HL-60 (cell line): ENCODE measurements around the gene MFRP.

Experiments used
- DNase-seq, 2 experiments: peaks; one replicate each; pipeline ENCODE4 v3.0.0-alpha.2; 2010 to 2020; ENCODE audit warnings: low read depth in 1 of 2, low spot score in 1 of 2
- H3K27ac ChIP-seq: fragments of 250-450 bp; sonication (Bioruptor Pico); replicated peaks from 2 replicates; pipeline ENCODE4 v1.5.1; 2020; ENCODE audit warnings: mild to moderate bottlenecking, moderate library complexity
- H3K27me3 ChIP-seq: fragments of 250-450 bp; sonication (Bioruptor Pico); 2 replicates; pipeline ENCODE4 v1.5.1; 2021; ENCODE audit warnings: mild to moderate bottlenecking, moderate library complexity; ENCODE audit not compliant: insufficient read depth, poor library complexity, severe bottlenecking
- H3K4me3 ChIP-seq: replicated peaks from 2 replicates; pipeline ENCODE4 v1.5.1; 2011; ENCODE audit warnings: mild to moderate bottlenecking, control low read depth, low read length; ENCODE audit not compliant: insufficient read depth
- CTCF ChIP-seq: IDR thresholded peaks from one replicate; pipeline ENCODE4 v1.5.1; 2011; ENCODE audit warnings: low read length, control low read depth, inconsistent platforms; ENCODE audit not compliant: insufficient read depth
- GABPA ChIP-seq: IDR thresholded peaks from 2 replicates; pipeline ENCODE4 v1.6.1; 2012; ENCODE audit warnings: low read depth
- POLR2AphosphoS5 ChIP-seq: IDR thresholded peaks from 2 replicates; pipeline ENCODE4 v1.6.1; 2012; ENCODE audit warnings: low read depth
- REST ChIP-seq: IDR thresholded peaks from 2 replicates; pipeline ENCODE4 v1.6.1; 2012; ENCODE audit warnings: low read depth; ENCODE audit not compliant: insufficient replicate concordance
- SPI1 ChIP-seq: IDR thresholded peaks from 2 replicates; pipeline ENCODE4 v1.6.1; 2012; ENCODE audit warnings: low read depth, mild to moderate bottlenecking, borderline replicate concordance

The MFRP gene

GRCh38 chr11:119363851-119364590 lies 17.5 kb upstream of the MFRP start:
- H3K4me3 ChIP-seq: peak overlapping the region; percentile 31
- no peak overlapping the region for H3K27ac ChIP-seq
- peaks cover 12% of the 10 kb centered on the region for H3K27me3 ChIP-seq
- no peak for DNase-seq
- no peak for TF ChIP-seq GABPA
- TF ChIP-seq POLR2AphosphoS5: no peak
- no peak for TF ChIP-seq SPI1
- TF ChIP-seq REST: no peak
- no peak for TF ChIP-seq CTCF

GRCh38 chr11:119363081-119363850 lies 16.8 kb upstream of the MFRP start:
- Histone ChIP-seq H3K27ac (no peak overlapping the region), H3K27me3 (peaks cover 12% of the 10 kb centered on the region), H3K4me3 (peak overlapping the region; percentile 31)
- TF ChIP-seq SPI1: no peak
- TF ChIP-seq POLR2AphosphoS5: no peak
- TF ChIP-seq REST: no peak
- TF ChIP-seq GABPA: no peak
- no peak for TF ChIP-seq CTCF
- no peak for DNase-seq

- DNase-seq: no peak
- Histone ChIP-seq H3K27me3 (peaks cover 12% of the 10 kb centered on the region), H3K4me3 (no peak overlapping the region), H3K27ac (no peak overlapping the region)
- no peak for TF ChIP-seq GABPA
- TF ChIP-seq REST: no peak
- TF ChIP-seq CTCF: no peak
- no peak for TF ChIP-seq POLR2AphosphoS5
- TF ChIP-seq SPI1: no peak
Observed at GRCh38 chr11:119362741-119363080, 16.2 kb upstream of the MFRP start.
